ENCODE measurements around the gene CA10. TPM values are rescaled to one million over a fixed set of nuclear protein-coding genes. Genes with fewer than 3 reads are reported as not detected.

CA10 gene
- total and polyA plus RNA-seq, 2 of the 4 experiments (the other 2 are of a cell fraction): not detected

GRCh38 chr17:51830886-51831285, 327.6 kb downstream of the CA10 start:
- Histone ChIP-seq H2AK5ac (ENCODE audit: low read depth, low read length) (no peak overlapping the region), H2AFZ (replicated peaks; ENCODE audit: low read length, poor library complexity) (no peak overlapping the region), H4K8ac (ENCODE audit: low read depth in 2 of 2, low read length in 2 of 2) (no peak overlapping the region), H3K9ac (ENCODE audit: low read depth, low read length) (no peak overlapping the region), H3K36me3 (ENCODE audit: control insufficient read depth, insufficient read depth, low read length) (no peaks in the 10 kb centered on the region), H3K14ac (replicated peaks; ENCODE audit: low read depth, low read length) (no peak overlapping the region), H3K18ac (ENCODE audit: low read depth, low read length) (no peak overlapping the region), H3K27ac (ENCODE audit: insufficient read depth, low read length) (no peak overlapping the region), H3K27me3 (ENCODE audit: control insufficient read depth, insufficient read depth, low read length) (no peaks in the 10 kb centered on the region), H3K56ac (ENCODE audit: extremely low read depth, insufficient read depth, low read length) (no peak overlapping the region), H4K91ac (ENCODE audit: insufficient read depth, low read depth, low read length) (no peak overlapping the region), H3K4me1 (ENCODE audit: control insufficient read depth, insufficient read depth, low read length) (no peaks in the 10 kb centered on the region), H2BK5ac (ENCODE audit: low read depth, low read length, poor library complexity, severe bottlenecking) (no peak overlapping the region), H2AK9ac (replicated peaks; ENCODE audit: low read depth, low read length, poor library complexity) (no peak overlapping the region), H3K4me2 (ENCODE audit: low read depth, low read length) (no peak overlapping the region), H3K23ac (ENCODE audit: low read depth, low read length) (no peak overlapping the region), H2BK15ac (ENCODE audit: low read depth, low read length) (no peak overlapping the region), H4K20me1 (ENCODE audit: insufficient read depth, low read length) (no peaks in the 10 kb centered on the region), H2BK120ac (ENCODE audit: low read depth, low read length) (no peak overlapping the region), H2BK20ac (ENCODE audit: low read depth, low read length) (no peak overlapping the region), H4K5ac (ENCODE audit: low read depth, low read length) (no peak overlapping the region), H3K9me1 (ENCODE audit: insufficient read depth, low read length) (no peaks in the 10 kb centered on the region), H3K79me1 (ENCODE audit: low read depth in 1 of 2, low read length in 2 of 2) (no peaks in the 10 kb centered on the region), H3K9me3 (ENCODE audit: control insufficient read depth, insufficient read depth, low read length) (peaks cover 20% of the 10 kb centered on the region), H3K4me3 (ENCODE audit: insufficient read depth, low read depth, low read length) (no peak overlapping the region), H3K4ac (ENCODE audit: low read depth, low read length) (no peak overlapping the region)
- 17% methylated on average over 1 of the region's 3 CpGs; no CpG with 5 or more reads in 1 of the 2 experiments for WGBS, 2 experiments (ENCODE audit: extremely low coverage in 2 of 2, insufficient read length in 1 of 2)
- in situ Hi-C loops (cut with MboI; ENCODE audit: low sequenced_read_pairs) (loop anchor here (10.0 kb wide), 1 partner anchor 56 kb away; no protein-coding TSS in a partner anchor), dilution Hi-C loops (cut with HindIII; ENCODE audit: low sequenced_read_pairs, unreplicated experiment) (no loop called here), intact Hi-C loops (cut with micrococcal nuclease) (no loop called here)
- no TSS peak for BruUV-seq (replicated peaks)
- DNase-seq (no peak), ATAC-seq (ENCODE audit: low read depth) (no peak)
- no peak for TF ChIP-seq NFE2L2 (IDR thresholded peaks at IDR 0.05; ENCODE audit: low read depth, low read length)
- no peak for TF ChIP-seq CTCF (conservative IDR thresholded peaks at IDR 0.05; ENCODE audit: low read depth, low read length)
- TF ChIP-seq RAD21 (IDR thresholded peaks at IDR 0.05; ENCODE audit: low read length): no peak
- TF ChIP-seq CEBPB (IDR thresholded peaks at IDR 0.05; ENCODE audit: low read depth, low read length): no peak
- no peak for TF ChIP-seq SMC3 (IDR thresholded peaks at IDR 0.05; ENCODE audit: low read depth, low read length)
- TF ChIP-seq ELK1 (IDR thresholded peaks at IDR 0.05; ENCODE audit: borderline replicate concordance, low read depth, low read length): no peak
- TF ChIP-seq FOS (IDR thresholded peaks at IDR 0.05; ENCODE audit: low read depth, low read length): no peak
- TF ChIP-seq USF2 (IDR thresholded peaks at IDR 0.05; ENCODE audit: low read depth, low read length): no peak
- TF ChIP-seq BHLHE40 (IDR thresholded peaks at IDR 0.05; ENCODE audit: low read depth, low read length): no peak
- no peak for TF ChIP-seq RCOR1 (IDR thresholded peaks at IDR 0.05; ENCODE audit: insufficient replicate concordance, low read length)
- ChIA-PET CTCF (no interaction called here), POLR2A (ENCODE audit: unreplicated experiment) (no interaction called here)
